Measurements from ENCODE around the gene PHF23. TPM values are rescaled to one million over a fixed set of nuclear protein-coding genes. Genes with fewer than 3 reads are reported as not detected.

The PHF23 gene
- total RNA-seq, 1 experiment from 2014 or later = 48.5 TPM

DNA sequence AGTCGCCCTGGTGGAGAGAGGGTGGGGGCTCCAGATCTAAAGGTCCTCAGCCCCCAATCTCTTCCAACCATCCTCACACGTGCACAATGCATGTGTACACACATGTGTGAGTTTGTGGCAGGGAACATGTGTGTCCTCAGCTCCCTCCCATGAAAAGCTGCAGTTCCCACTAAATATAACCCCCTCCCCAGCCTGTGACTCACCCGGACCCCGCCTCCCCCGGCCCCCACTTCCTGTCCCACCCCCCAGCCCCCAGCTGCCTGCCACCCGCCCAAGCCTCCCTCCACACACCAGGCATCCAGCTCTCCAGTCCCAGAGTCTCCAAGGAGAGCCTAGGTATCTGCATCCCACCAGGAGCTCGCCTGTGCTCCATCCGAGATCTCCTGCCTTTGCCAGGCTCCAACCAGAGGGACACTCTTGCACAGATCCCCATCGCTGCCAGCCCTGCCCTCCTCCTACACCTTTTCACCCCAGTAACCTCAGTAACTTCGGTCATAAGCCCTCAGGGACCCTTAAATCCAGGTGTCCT lies 23.5 kb downstream of the PHF23 start:
- H2AFZ ChIP-seq (ENCODE audit: low read depth, low read length, poor library complexity, severe bottlenecking) = no peak overlapping the region
- no peak overlapping the region for H3K9ac ChIP-seq (ENCODE audit: low read length)
- H3K4me1 ChIP-seq (ENCODE audit: control insufficient read depth in 1 of 2, insufficient read depth in 2 of 2, low read length in 2 of 2) = peaks cover 12 to 60% of the 10 kb centered on the region in 2 experiments; a peak in 3 of 4 replicates
- ChIA-PET RAD21 (ENCODE audit: low non-redundant PET in 1 of 2, low total read pairs in 2 of 2, uncharacterized antibody in 2 of 2, unreplicated experiment in 2 of 2) (no interaction called here), CTCF (interaction anchor here (2.7 kb wide), 1 partner anchor 170 kb away, joined by 19 read pairs; no protein-coding TSS in a partner anchor), POLR2A (interaction anchor here (0.6 kb wide), 1 partner anchor 14 kb away, joined by 3 read pairs; no protein-coding TSS in a partner anchor)
- ATAC-seq (no peak), DNase-seq (ENCODE audit: low read depth, low spot score) (no peak)
- BruUV-seq (replicated peaks) = no TSS peak
- H3K9me2 ChIP-seq (ENCODE audit: insufficient read depth) = no peaks in the 10 kb centered on the region
- no peaks in the 10 kb centered on the region for H3K9me3 ChIP-seq (ENCODE audit: control insufficient read depth in 1 of 2, insufficient read depth in 1 of 2, low read depth in 1 of 2, low read length in 2 of 2)
- TF ChIP-seq FOSL1 (IDR thresholded peaks at IDR 0.05; ENCODE audit: low read depth) = no peak
- TF ChIP-seq CBX3 (IDR thresholded peaks at IDR 0.05; ENCODE audit: low read depth) = no peak
- TF ChIP-seq, protein P1, sequence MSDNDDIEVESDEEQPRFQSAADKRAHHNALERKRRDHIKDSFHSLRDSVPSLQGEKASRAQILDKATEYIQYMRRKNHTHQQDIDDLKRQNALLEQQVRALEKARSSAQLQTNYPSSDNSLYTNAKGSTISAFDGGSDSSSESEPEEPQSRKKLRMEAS (IDR thresholded peaks at IDR 0.05) = no peak
- TF ChIP-seq EZH2phosphoT487 (IDR thresholded peaks at IDR 0.05; ENCODE audit: borderline replicate concordance) = no peak
- TF ChIP-seq REST (IDR thresholded peaks at IDR 0.05; ENCODE audit: low read depth) = no peak
- no peak for TF ChIP-seq SP1 (IDR thresholded peaks at IDR 0.05; ENCODE audit: low read depth)
- no peak for TF ChIP-seq EZH2 (IDR thresholded peaks at IDR 0.05)
- TF ChIP-seq ATF3 (IDR thresholded peaks at IDR 0.05) = no peak
- TF ChIP-seq, protein P2, sequence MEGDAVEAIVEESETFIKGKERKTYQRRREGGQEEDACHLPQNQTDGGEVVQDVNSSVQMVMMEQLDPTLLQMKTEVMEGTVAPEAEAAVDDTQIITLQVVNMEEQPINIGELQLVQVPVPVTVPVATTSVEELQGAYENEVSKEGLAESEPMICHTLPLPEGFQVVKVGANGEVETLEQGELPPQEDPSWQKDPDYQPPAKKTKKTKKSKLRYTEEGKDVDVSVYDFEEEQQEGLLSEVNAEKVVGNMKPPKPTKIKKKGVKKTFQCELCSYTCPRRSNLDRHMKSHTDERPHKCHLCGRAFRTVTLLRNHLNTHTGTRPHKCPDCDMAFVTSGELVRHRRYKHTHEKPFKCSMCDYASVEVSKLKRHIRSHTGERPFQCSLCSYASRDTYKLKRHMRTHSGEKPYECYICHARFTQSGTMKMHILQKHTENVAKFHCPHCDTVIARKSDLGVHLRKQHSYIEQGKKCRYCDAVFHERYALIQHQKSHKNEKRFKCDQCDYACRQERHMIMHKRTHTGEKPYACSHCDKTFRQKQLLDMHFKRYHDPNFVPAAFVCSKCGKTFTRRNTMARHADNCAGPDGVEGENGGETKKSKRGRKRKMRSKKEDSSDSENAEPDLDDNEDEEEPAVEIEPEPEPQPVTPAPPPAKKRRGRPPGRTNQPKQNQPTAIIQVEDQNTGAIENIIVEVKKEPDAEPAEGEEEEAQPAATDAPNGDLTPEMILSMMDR (IDR thresholded peaks at IDR 0.05 in 2 of 3, conservative IDR thresholded peaks at IDR 0.05 in 1 of 3; ENCODE audit: borderline replicate concordance in 1 of 3, insufficient read depth in 1 of 3, low read depth in 2 of 3, low read length in 2 of 3) = no peak
- no peak for TF ChIP-seq ZNF274 (IDR thresholded peaks at IDR 0.05; ENCODE audit: low read depth, low read length)
- intact Hi-C loops (cut with micrococcal nuclease) = no loop called here
- no peak overlapping the region for H3K4me3 ChIP-seq (replicated peaks in 1 of 2; ENCODE audit: low read depth in 1 of 2, low read length in 2 of 2)
- H3K4me2 ChIP-seq (ENCODE audit: low read length) = peak overlapping the region; percentile 68
- peak overlapping the region; percentile 43 for H3K27ac ChIP-seq (ENCODE audit: low read depth, low read length)
- peaks cover 10% of the 10 kb centered on the region for H3K79me2 ChIP-seq (ENCODE audit: insufficient read depth, low read length)
- no peaks in the 10 kb centered on the region for H3K36me3 ChIP-seq (ENCODE audit: control insufficient read depth in 1 of 2, insufficient read depth in 2 of 2, low read length in 2 of 2)
- no peaks in the 10 kb centered on the region for H3K27me3 ChIP-seq (ENCODE audit: insufficient read depth, low read length)
- H4K20me1 ChIP-seq (ENCODE audit: insufficient read depth) = no peaks in the 10 kb centered on the region

All from HCT116 (cell line).